GM12878 (cell line): ENCODE results near the gene FBLN1. TPM values are rescaled to one million over a fixed set of nuclear protein-coding genes. Genes with fewer than 3 reads are reported as not detected.

ENCODE experiments used
- ATAC-seq: fragments of 200-7000 bp; cut with Tn5 transposase; 3 replicates; pipeline ENCODE4 v1.9.1; 2020; ENCODE audit warnings: mild to moderate bottlenecking, moderate library complexity
- BruUV-seq: library from RNA; stranded (reverse); fragments of 400-500 nt; replicated peaks from 2 replicates; lab custom pipeline; 2021; lab: Mats Ljungman, UMichigan
- CTCF ChIA-PET: fragments of 300-600 bp; sonication (Branson Sonifier 250); formaldehyde crosslinking; extraction: SDS; loops from one replicate; lab custom pipeline; 2021; ENCODE audit warnings: inconsistent platforms; lab: Yijun Ruan, JAX
- POLR2A ChIA-PET: fragments of 350-600 bp; formaldehyde crosslinking; extraction: SDS; loops from one replicate; lab custom pipeline; 2021; ENCODE audit warnings: inconsistent platforms; lab: Charles Lee
- RAD21 ChIA-PET: fragments of 300-600 bp; sonication (Branson Sonifier 250); formaldehyde crosslinking; loops from one replicate; lab custom pipeline; 2023; ENCODE audit warnings: antibody characterized with exemption; ENCODE audit not compliant: unreplicated experiment; lab: Charles Lee
- SMC1A ChIA-PET: fragments of 300-600 bp; sonication (Branson Sonifier 250); formaldehyde crosslinking; loops from one replicate; lab custom pipeline; 2023; ENCODE audit not compliant: unreplicated experiment, uncharacterized antibody; lab: Charles Lee
- DNase-seq: peaks from one replicate; pipeline ENCODE4 v3.0.0-alpha.2; 2011; ENCODE audit warnings: low read depth, low spot score
- FAIRE-seq: peaks from 3 replicates; lab custom pipeline; 2011; peaks lifted over from hg19 to GRCh38; lab: Jason Lieb, UNC
- H2AFZ ChIP-seq: 2 replicates; pipeline ENCODE4 v1.6.0; 2011; ENCODE audit warnings: low read depth, low read length, control low read depth; ENCODE audit not compliant: control insufficient read depth
- H3K27ac ChIP-seq: 2 replicates; pipeline ENCODE4 v1.5.1; 2011; ENCODE audit warnings: control low read depth; ENCODE audit not compliant: control insufficient read depth, insufficient read depth
- H3K27me3 ChIP-seq, 2 experiments: replicated peaks in 1 of 2; 2 replicates each; pipeline versions ENCODE4 v1.6.0 to v1.6.1; 2011; ENCODE audit warnings: low read length in 1 of 2; ENCODE audit not compliant: control insufficient read depth in 2 of 2, insufficient read depth in 2 of 2
- H3K36me3 ChIP-seq, 2 experiments: 2 replicates each; pipeline ENCODE4 v1.5.1; 2011; ENCODE audit warnings: low read length in 1 of 2; ENCODE audit not compliant: control insufficient read depth in 2 of 2, insufficient read depth in 2 of 2
- H3K4me1 ChIP-seq: 2 replicates; pipeline ENCODE4 v1.6.1; 2011; ENCODE audit warnings: mild to moderate bottlenecking, low read length, moderate library complexity, mixed read lengths; ENCODE audit not compliant: control insufficient read depth, insufficient read depth
- H3K4me2 ChIP-seq: 2 replicates; pipeline ENCODE4 v1.6.0; 2011; ENCODE audit warnings: control low read depth; ENCODE audit not compliant: control insufficient read depth, insufficient read depth
- H3K4me3 ChIP-seq: fragments of 200-600 bp; sonication (generic); 2 replicates; pipeline ENCODE4 v1.5.1; 2016
- H3K79me2 ChIP-seq: 2 replicates; pipeline ENCODE4 v1.6.0; 2011; ENCODE audit warnings: low read length; ENCODE audit not compliant: control insufficient read depth, insufficient read depth
- H3K9ac ChIP-seq: 2 replicates; pipeline ENCODE4 v1.8.0; 2011; ENCODE audit warnings: low read length, control low read depth, mixed read lengths; ENCODE audit not compliant: control insufficient read depth, insufficient read depth
- H3K9me3 ChIP-seq: replicated peaks from 3 replicates; pipeline ENCODE4 v1.5.1; 2011; ENCODE audit warnings: mild to moderate bottlenecking, low read length; ENCODE audit not compliant: control insufficient read depth, insufficient read depth
- H4K20me1 ChIP-seq: 2 replicates; pipeline ENCODE4 v1.6.0; 2011; ENCODE audit not compliant: control insufficient read depth, insufficient read depth
- BCL3 ChIP-seq: IDR thresholded peaks from 2 replicates; pipeline ENCODE4 v1.6.1; 2011; ENCODE audit warnings: borderline replicate concordance, low read depth, mild to moderate bottlenecking, moderate library complexity, low read length; ENCODE audit not compliant: insufficient read depth, poor library complexity, severe bottlenecking
- BHLHE40 ChIP-seq, 2 experiments: fragments of 450-650 bp in 1 of 2; IDR thresholded peaks; 2 replicates each; pipeline ENCODE4 v1.6.1; 2011 to 2017; ENCODE audit warnings: low read depth in 2 of 2, borderline replicate concordance in 1 of 2, improper control_type of control experiment in 1 of 2, low read length in 1 of 2, mild to moderate bottlenecking in 1 of 2
- BMI1 ChIP-seq: fragments of 450-650 bp; IDR thresholded peaks from 2 replicates; pipeline ENCODE4 v1.6.1; 2016; ENCODE audit warnings: mild to moderate bottlenecking, moderate library complexity, borderline replicate concordance
- CHD1 ChIP-seq: IDR thresholded peaks from 2 replicates; pipeline ENCODE4 v1.6.1; 2012; ENCODE audit warnings: low read depth, low read length, improper control_type of control experiment
- CHD4 ChIP-seq: fragments of 200-600 bp; sonication (generic); IDR thresholded peaks from 2 replicates; pipeline ENCODE4 v1.6.1; 2016; ENCODE audit warnings: mild to moderate bottlenecking
- E2F4 ChIP-seq: IDR thresholded peaks from 2 replicates; pipeline ENCODE4 v1.6.1; 2012; ENCODE audit warnings: low read depth, low read length, improper control_type of control experiment
- ETV6 ChIP-seq, 2 experiments: fragments of 450-650 bp in 1 of 2; IDR thresholded peaks in 1 of 2; conservative IDR thresholded peaks in 1 of 2; 2 replicates each; pipeline ENCODE4 v1.6.1; 2014; ENCODE audit warnings: antibody characterized with exemption in 1 of 2, borderline replicate concordance in 1 of 2, low read depth in 1 of 2, mild to moderate bottlenecking in 1 of 2, moderate library complexity in 1 of 2
- EZH2 ChIP-seq: IDR thresholded peaks from 2 replicates; pipeline ENCODE4 v1.6.1; 2012; ENCODE audit warnings: low read depth, mild to moderate bottlenecking, control low read depth, inconsistent platforms, low read length, borderline replicate concordance; ENCODE audit not compliant: control insufficient read depth
- FOXK2 ChIP-seq: fragments of 450-650 bp; IDR thresholded peaks from 2 replicates; pipeline ENCODE4 v1.6.1; 2017; ENCODE audit warnings: mild to moderate bottlenecking, moderate library complexity
- HDAC6 ChIP-seq: fragments of 200-600 bp; sonication (generic); IDR thresholded peaks from one replicate; pipeline ENCODE4 v1.8.0; 2017; ENCODE audit warnings: antibody characterized with exemption; ENCODE audit not compliant: unreplicated experiment
- HDGF ChIP-seq: fragments of 450-650 bp; IDR thresholded peaks from 2 replicates; pipeline ENCODE4 v1.6.1; 2016; ENCODE audit warnings: antibody characterized with exemption
- IKZF2 ChIP-seq, 2 experiments: fragments of 450-650 bp; IDR thresholded peaks; 2 replicates each; pipeline ENCODE4 v1.6.1; 2017; ENCODE audit warnings: mild to moderate bottlenecking in 2 of 2, moderate library complexity in 2 of 2
- NR2C1 ChIP-seq: fragments of 450-650 bp; IDR thresholded peaks from 2 replicates; pipeline ENCODE4 v1.6.1; 2017; ENCODE audit warnings: antibody characterized with exemption, mild to moderate bottlenecking, moderate library complexity
- NR2F1 ChIP-seq: fragments of 450-650 bp; conservative IDR thresholded peaks from 2 replicates; pipeline ENCODE4 v1.6.1; 2017; ENCODE audit warnings: mild to moderate bottlenecking
- PAX5 ChIP-seq: IDR thresholded peaks from 2 replicates; pipeline ENCODE4 v1.6.1; 2011; ENCODE audit warnings: low read depth, low read length, borderline replicate concordance
- POLR2AphosphoS2 ChIP-seq: IDR thresholded peaks from 2 replicates; pipeline ENCODE4 v1.6.1; 2011; ENCODE audit warnings: low read depth, mild to moderate bottlenecking, low read length, improper control_type of control experiment, moderate library complexity
- POU2F2 ChIP-seq: IDR thresholded peaks from 3 replicates; pipeline ENCODE4 v1.6.1; 2011; ENCODE audit warnings: low read depth, mild to moderate bottlenecking, low read length, borderline replicate concordance
- RUNX3 ChIP-seq: IDR thresholded peaks from 2 replicates; pipeline ENCODE4 v1.6.1; 2012; ENCODE audit warnings: low read length, inconsistent platforms
- SMC3 ChIP-seq: IDR thresholded peaks from 2 replicates; pipeline ENCODE4 v1.6.1; 2011; ENCODE audit warnings: low read length, improper control_type of control experiment, borderline replicate concordance
- STAT3 ChIP-seq: IDR thresholded peaks from 2 replicates; pipeline ENCODE4 v1.6.1; 2011; ENCODE audit warnings: low read depth, low read length, improper control_type of control experiment
- SUZ12 ChIP-seq: fragments of 200-600 bp; sonication (generic); IDR thresholded peaks from one replicate; pipeline ENCODE4 v1.6.1; 2018; ENCODE audit warnings: antibody characterized with exemption, mild to moderate bottlenecking; ENCODE audit not compliant: unreplicated experiment
- WGBS: methylation state at CpG from one replicate; pipeline ENCODE4 v1.1.6; 2016; ENCODE audit warnings: low lambda C conversion rate; ENCODE audit not compliant: insufficient replicate concordance, insufficient coverage; ENCODE audit errors: missing lambda C conversion rate; 5-methylcytosine and 5-hydroxymethylcytosine counted together
- in situ Hi-C: fragments of 300-500 bp; cut with MboI; formaldehyde crosslinking; loops from 9 replicates; pipeline ENCODE4 v1.14.3; 2018; ENCODE audit warnings: mixed read lengths
- intact Hi-C: fragments of 100-400 bp; cut with micrococcal nuclease; formaldehyde crosslinking; loops from one replicate; pipeline ENCODE4 v1.14.2; 2022; ENCODE audit not compliant: unreplicated experiment
- polyA plus RNA-seq, 11 experiments: library from polyadenylated mRNA; depleted of rRNA in 4 of 11; unstranded in 6 of 11; stranded (reverse) in 5 of 11; fragments of >200 nt; fragmentation: Nextera tagmentation in 4 of 11; fragmentation: Illumina TruSeq in 1 of 11; extraction: Ambion mirVana in 4 of 11; extraction: Trizol in 1 of 11; gene quantifications; 1 replicate in 1 of 11; 2 replicates in 10 of 11; pipeline versions ENCODE4 v1.2.1 to v1.2.3, GENCODE V29; 2011 to 2016; ENCODE audit warnings: inconsistent platforms in 2 of 11, missing spikeins in 2 of 11, low read depth in 1 of 11
- total RNA-seq, 4 experiments: library from RNA; depleted of rRNA in 3 of 4; stranded (reverse); fragments of >200 nt in 3 of 4; fragmentation: Illumina TruSeq in 1 of 4; extraction: Trizol in 1 of 4; gene quantifications; 2 replicates each; pipeline versions ENCODE4 v1.2.1 to v1.2.3, GENCODE V29; 2013 to 2021

The FBLN1 gene
- total and polyA plus RNA-seq, 10 of the 15 experiments (the other 5 are each of a cell fraction or from before 2014, with no cell fraction given), result 0.20 to 0.51 TPM; not detected in 8

GRCh38 chr22:45616432-45616831 lies 113.7 kb downstream of the FBLN1 start (continued):
- TF ChIP-seq FOXK2, result no peak
- TF ChIP-seq PAX5, result no peak
- no peak for TF ChIP-seq NR2F1

- Histone ChIP-seq H3K27ac (no peak overlapping the region), H3K9ac (no peak overlapping the region), H3K4me1 (no peaks in the 10 kb centered on the region), H3K36me3 (no peaks in the 10 kb centered on the region), H3K27me3 (no peaks in the 10 kb centered on the region), H3K4me2 (no peak overlapping the region), H2AFZ (no peak overlapping the region), H3K79me2 (no peaks in the 10 kb centered on the region), H3K9me3 (no peaks in the 10 kb centered on the region), H3K4me3 (no peak overlapping the region), H4K20me1 (no peaks in the 10 kb centered on the region)
- ChIA-PET RAD21 (no interaction called here), SMC1A (no interaction called here), CTCF (no interaction called here), POLR2A (no interaction called here)
- intact Hi-C loops (no loop called here), in situ Hi-C loops (loop anchor here (5.0 kb wide), 1 partner anchor 1974 kb away; no protein-coding TSS in a partner anchor)
- FAIRE-seq (no peak), DNase-seq (no peak), ATAC-seq (no peak)
- BruUV-seq, result no TSS peak
- 55% methylated on average over 6 of the region's 8 CpGs for WGBS
- TF ChIP-seq BMI1, result no peak
- TF ChIP-seq EZH2, result no peak
- TF ChIP-seq BHLHE40 (IDR thresholded peaks at IDR 0.05; ENCODE audit: borderline replicate concordance in 1 of 2, low read depth in 2 of 2, low read length in 1 of 2), result no peak
- TF ChIP-seq HDAC6, result no peak
- no peak for TF ChIP-seq HDGF
- TF ChIP-seq SMC3, result no peak
- no peak for TF ChIP-seq NR2C1
- no peak for TF ChIP-seq ETV6 (conservative IDR thresholded peaks at IDR 0.05 in 1 of 2, IDR thresholded peaks at IDR 0.05 in 1 of 2; ENCODE audit: borderline replicate concordance in 1 of 2, low read depth in 1 of 2)
- no peak for TF ChIP-seq RUNX3
- TF ChIP-seq SUZ12, result no peak
- TF ChIP-seq BCL3, result no peak
- TF ChIP-seq IKZF2 (IDR thresholded peaks at IDR 0.05), result no peak
- TF ChIP-seq CHD1, result no peak
- no peak for TF ChIP-seq STAT3
- TF ChIP-seq POLR2AphosphoS2, result no peak
- no peak for TF ChIP-seq POU2F2
- no peak for TF ChIP-seq E2F4
- TF ChIP-seq CHD4, result no peak
These were observed 115.3 kb downstream of the FBLN1 start for GRCh38 chr22:45617948-45618347.
